Upper lobe of right lung (tissue), 1 donor: Measurements from ENCODE around the gene EIF4G3. TPM values are rescaled to one million over a fixed set of nuclear protein-coding genes. Genes with fewer than 3 reads are reported as not detected.
"Not testable (repeated sequence)": the region's sequence is repeated elsewhere in the genome, so short reads cannot be mapped to it uniquely, and the experiment has no call there.

Experiments
- ATAC-seq: fragments of 200-7000 bp; cut with Tn5 transposase; one replicate; pipeline ENCODE4 v1.9.1; 2020; ENCODE audit warnings: mild to moderate bottlenecking, moderate library complexity
- DNase-seq: peaks from one replicate; pipeline ENCODE4 v3.0.0-alpha.2; 2020
- H3K27ac ChIP-seq: fragments of 200-600 bp; one replicate; pipeline ENCODE4 v1.8.0; 2022
- H3K27me3 ChIP-seq: fragments of 200-600 bp; one replicate; pipeline ENCODE4 v1.8.0; 2022; ENCODE audit warnings: mild to moderate bottlenecking
- H3K36me3 ChIP-seq: fragments of 200-600 bp; one replicate; pipeline ENCODE4 v1.8.0; 2022
- H3K4me1 ChIP-seq: fragments of 200-600 bp; one replicate; pipeline ENCODE4 v1.8.0; 2022
- H3K4me3 ChIP-seq: fragments of 200-600 bp; one replicate; pipeline ENCODE4 v1.8.0; 2022; ENCODE audit warnings: mild to moderate bottlenecking
- H3K9me3 ChIP-seq: fragments of 200-600 bp; one replicate; pipeline ENCODE4 v1.8.0; 2022
- CTCF ChIP-seq: fragments of 200-600 bp; IDR thresholded peaks from one replicate; pipeline ENCODE4 v1.8.0; 2022; ENCODE audit warnings: antibody characterized with exemption
- intact Hi-C: fragments of 100-400 bp; cut with DNase I; formaldehyde crosslinking; loops from one replicate; pipeline ENCODE4 v1.11.0; 2022
- total RNA-seq: library from RNA; stranded (reverse); fragmentation: NEBNext Ultra II Directional; extraction: Animal tissue kit (Norgen Biotek cat#: 25700); gene quantifications from one replicate; pipeline ENCODE4 v1.2.1, GENCODE V29; 2021
- donor health status: DM: no; HTN: yes; CAD: no; lungs with severe emphysema.

Gene EIF4G3
- total RNA-seq, 1 donor from 2014 or later, result 44.5 TPM

- no peak for TF ChIP-seq CTCF
- peaks cover 86% of the 10 kb centered on the region for H3K36me3 ChIP-seq
- DNase-seq (no peak), ATAC-seq (no peak)
- intact Hi-C loops, result no loop called here
- no peaks in the 10 kb centered on the region for H3K9me3 ChIP-seq
- no peak overlapping the region for H3K27ac ChIP-seq
- no peaks in the 10 kb centered on the region for H3K4me1 ChIP-seq
- no peaks in the 10 kb centered on the region for H3K27me3 ChIP-seq
- no peak overlapping the region for H3K4me3 ChIP-seq
Measured at GRCh38 chr1:20854529-20854928, 322.2 kb downstream of the EIF4G3 start.

GRCh38 chr1:20851791-20852190 lies 324.9 kb downstream of the EIF4G3 start:
- H3K4me1 ChIP-seq, H3K4me3 ChIP-seq, H3K27me3 ChIP-seq, H3K9me3 ChIP-seq, H3K27ac ChIP-seq, intact Hi-C loops: not testable (repeated sequence)
- DNase-seq (peak; percentile 74), ATAC-seq (peak; percentile 83)
- H3K36me3 ChIP-seq, result peaks cover 78% of the 10 kb centered on the region

GRCh38 chr1:20850021-20850420 lies 326.7 kb downstream of the EIF4G3 start:
- Histone ChIP-seq H3K27me3 (no peaks in the 10 kb centered on the region), H3K4me3 (no peak overlapping the region), H3K36me3 (peaks cover 67% of the 10 kb centered on the region), H3K27ac (no peak overlapping the region), H3K4me1 (no peaks in the 10 kb centered on the region), H3K9me3 (no peaks in the 10 kb centered on the region)
- ATAC-seq (no peak), DNase-seq (no peak)
- intact Hi-C loops, result no loop called here
- no peak for TF ChIP-seq CTCF

- H3K27me3 ChIP-seq, result no peaks in the 10 kb centered on the region
- DNase-seq, result no peak
- peaks cover 60% of the 10 kb centered on the region for H3K36me3 ChIP-seq
- intact Hi-C loops, result no loop called here
- no peak for ATAC-seq
- H3K4me3 ChIP-seq, result no peak overlapping the region
- no peak overlapping the region for H3K27ac ChIP-seq
- H3K9me3 ChIP-seq, result no peaks in the 10 kb centered on the region
- no peak for TF ChIP-seq CTCF
- no peaks in the 10 kb centered on the region for H3K4me1 ChIP-seq
Measured at GRCh38 chr1:20849100-20849499, 327.6 kb downstream of the EIF4G3 start.

- no peak for ATAC-seq
- no peaks in the 10 kb centered on the region for H3K4me1 ChIP-seq
- H3K36me3 ChIP-seq, result peaks cover 51% of the 10 kb centered on the region
- no peaks in the 10 kb centered on the region for H3K27me3 ChIP-seq
- H3K4me3 ChIP-seq, result no peak overlapping the region
- intact Hi-C loops, result no loop called here
- H3K9me3 ChIP-seq, result no peaks in the 10 kb centered on the region
- no peak for DNase-seq
- H3K27ac ChIP-seq, result no peak overlapping the region
- TF ChIP-seq CTCF, result no peak
Measured at GRCh38 chr1:20848162-20848561, 328.5 kb downstream of the EIF4G3 start.

GRCh38 chr1:20847611-20848080 lies 329.1 kb downstream of the EIF4G3 start:
- Histone ChIP-seq H3K4me3 (no peak overlapping the region), H3K4me1 (no peaks in the 10 kb centered on the region), H3K9me3 (no peaks in the 10 kb centered on the region), H3K27me3 (no peaks in the 10 kb centered on the region), H3K36me3 (peaks cover 46% of the 10 kb centered on the region), H3K27ac (no peak overlapping the region)
- DNase-seq (no peak), ATAC-seq (no peak)
- intact Hi-C loops, result no loop called here
- no peak for TF ChIP-seq CTCF
